Ishikawa (cell line): Measurements from ENCODE around the gene DGKK.

ENCODE experiments used
- CEBPB ChIP-seq: IDR thresholded peaks from 2 replicates; pipeline ENCODE4 v1.6.1; 2012
- CREB1 ChIP-seq: IDR thresholded peaks from 2 replicates; pipeline ENCODE4 v1.6.1; 2012; ENCODE audit warnings: low read depth
- EGR1 ChIP-seq: IDR thresholded peaks from 2 replicates; pipeline ENCODE4 v1.6.1; 2012
- EP300 ChIP-seq: IDR thresholded peaks from 2 replicates; pipeline ENCODE4 v1.6.1; 2012; ENCODE audit warnings: borderline replicate concordance
- FOXM1 ChIP-seq: IDR thresholded peaks from 2 replicates; pipeline ENCODE4 v1.6.1; 2012; ENCODE audit warnings: low read depth, borderline replicate concordance
- NFIC ChIP-seq: IDR thresholded peaks from 2 replicates; pipeline ENCODE4 v1.6.1; 2012
- RAD21 ChIP-seq: IDR thresholded peaks from 2 replicates; pipeline ENCODE4 v1.6.1; 2012; ENCODE audit warnings: low read depth
- TAF1 ChIP-seq: IDR thresholded peaks from 2 replicates; pipeline ENCODE4 v1.6.1; 2012; ENCODE audit warnings: low read depth, mild to moderate bottlenecking
- TCF12 ChIP-seq: IDR thresholded peaks from 2 replicates; pipeline ENCODE4 v1.6.1; 2012; ENCODE audit warnings: low read depth
- TEAD4 ChIP-seq: IDR thresholded peaks from 2 replicates; pipeline ENCODE4 v1.6.1; 2012
- YY1 ChIP-seq: IDR thresholded peaks from 2 replicates; pipeline ENCODE4 v1.6.1; 2012; ENCODE audit warnings: low read depth
- ZBTB7A ChIP-seq: IDR thresholded peaks from 2 replicates; pipeline ENCODE4 v1.6.1; 2012; ENCODE audit warnings: low read depth
- TF ChIP-seq, protein P1 (sequence below): IDR thresholded peaks from 2 replicates; pipeline ENCODE4 v1.6.1; 2012
- TF ChIP-seq, protein P2 (sequence below): IDR thresholded peaks from 2 replicates; pipeline ENCODE4 v1.6.1; 2012
- TF ChIP-seq, protein P3 (sequence below): IDR thresholded peaks from 2 replicates; pipeline ENCODE4 v1.6.1; 2012; ENCODE audit warnings: low read depth, mild to moderate bottlenecking

Gene DGKK, protein sequence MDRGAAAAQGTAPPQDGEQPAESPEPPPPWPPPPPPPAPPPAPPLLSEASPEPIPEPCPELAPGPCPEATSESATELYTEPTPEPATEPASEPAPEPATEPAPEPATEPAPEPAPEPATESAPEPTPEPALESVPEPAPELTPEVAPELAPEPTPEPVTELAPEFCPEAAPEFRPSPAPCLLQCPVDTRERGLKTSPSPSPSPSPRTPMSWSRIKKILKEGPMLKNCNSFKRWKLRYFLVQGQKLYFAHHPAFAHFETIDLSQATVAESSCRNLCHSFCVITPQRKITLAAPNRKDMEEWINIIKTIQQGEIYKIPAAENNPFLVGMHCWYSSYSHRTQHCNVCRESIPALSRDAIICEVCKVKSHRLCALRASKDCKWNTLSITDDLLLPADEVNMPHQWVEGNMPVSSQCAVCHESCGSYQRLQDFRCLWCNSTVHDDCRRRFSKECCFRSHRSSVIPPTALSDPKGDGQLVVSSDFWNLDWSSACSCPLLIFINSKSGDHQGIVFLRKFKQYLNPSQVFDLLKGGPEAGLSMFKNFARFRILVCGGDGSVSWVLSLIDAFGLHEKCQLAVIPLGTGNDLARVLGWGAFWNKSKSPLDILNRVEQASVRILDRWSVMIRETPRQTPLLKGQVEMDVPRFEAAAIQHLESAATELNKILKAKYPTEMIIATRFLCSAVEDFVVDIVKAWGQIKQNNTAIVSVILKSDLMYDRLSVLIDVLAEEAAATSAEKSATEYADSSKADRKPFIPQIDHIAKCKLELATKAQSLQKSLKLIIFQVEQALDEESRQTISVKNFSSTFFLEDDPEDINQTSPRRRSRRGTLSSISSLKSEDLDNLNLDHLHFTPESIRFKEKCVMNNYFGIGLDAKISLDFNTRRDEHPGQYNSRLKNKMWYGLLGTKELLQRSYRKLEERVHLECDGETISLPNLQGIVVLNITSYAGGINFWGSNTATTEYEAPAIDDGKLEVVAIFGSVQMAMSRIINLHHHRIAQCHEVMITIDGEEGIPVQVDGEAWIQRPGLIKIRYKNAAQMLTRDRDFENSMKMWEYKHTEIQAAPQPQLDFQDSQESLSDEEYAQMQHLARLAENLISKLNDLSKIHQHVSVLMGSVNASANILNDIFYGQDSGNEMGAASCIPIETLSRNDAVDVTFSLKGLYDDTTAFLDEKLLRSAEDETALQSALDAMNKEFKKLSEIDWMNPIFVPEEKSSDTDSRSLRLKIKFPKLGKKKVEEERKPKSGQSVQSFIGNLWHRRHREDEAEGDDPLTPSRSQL

DNA sequence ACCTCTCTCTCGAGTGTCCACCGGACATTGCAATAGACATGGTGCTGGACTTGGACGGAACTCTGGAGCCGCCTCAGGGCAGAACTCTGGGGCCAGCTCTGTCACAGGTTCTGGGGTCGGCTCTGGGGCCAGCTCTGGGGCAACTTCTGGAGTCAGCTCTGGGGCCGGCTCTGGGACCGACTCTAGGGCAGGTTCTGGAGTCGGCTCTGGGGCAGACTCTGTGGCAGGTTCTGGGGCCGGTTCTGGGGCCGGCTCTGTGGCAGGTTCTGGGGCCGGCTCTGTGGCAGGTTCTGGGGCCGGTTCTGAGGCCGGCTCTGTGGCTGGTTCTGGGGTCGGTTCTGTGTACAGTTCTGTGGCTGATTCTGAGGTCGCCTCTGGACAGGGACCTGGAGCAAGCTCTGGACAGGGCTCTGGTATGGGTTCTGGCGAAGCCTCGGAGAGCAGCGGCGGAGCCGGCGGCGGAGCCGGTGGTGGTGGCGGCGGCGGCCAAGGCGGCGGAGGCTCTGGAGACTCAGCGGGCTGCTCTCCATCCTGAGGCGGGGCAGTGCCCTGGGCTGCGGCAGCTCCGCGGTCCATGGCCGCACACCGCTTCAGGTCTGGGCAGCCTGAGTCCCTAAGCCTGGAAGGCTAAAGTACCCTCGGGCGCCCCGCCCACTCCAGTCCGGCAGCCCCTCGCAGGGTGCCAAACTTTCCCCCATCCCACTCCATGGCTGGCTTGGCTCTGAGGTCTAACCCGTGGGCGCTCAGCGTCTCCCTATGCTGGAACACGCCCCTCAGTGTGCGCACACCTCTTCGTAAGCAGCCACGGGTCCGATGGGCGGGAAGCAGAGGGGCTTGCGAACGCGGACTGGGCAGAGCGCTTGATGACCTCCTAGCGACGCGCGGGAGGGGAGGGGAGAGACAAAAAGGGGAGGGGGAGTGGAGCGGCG is at the start of gene DGKK:
TSS of gene DGKK (minus strand) at position 723 of the 929 bp plus-strand sequence. CDS start at position 576, 147 bp downstream.
- TF ChIP-seq TAF1 (no peak), YY1 (no peak), FOXM1 (no peak)
- TF ChIP-seq, protein P1, sequence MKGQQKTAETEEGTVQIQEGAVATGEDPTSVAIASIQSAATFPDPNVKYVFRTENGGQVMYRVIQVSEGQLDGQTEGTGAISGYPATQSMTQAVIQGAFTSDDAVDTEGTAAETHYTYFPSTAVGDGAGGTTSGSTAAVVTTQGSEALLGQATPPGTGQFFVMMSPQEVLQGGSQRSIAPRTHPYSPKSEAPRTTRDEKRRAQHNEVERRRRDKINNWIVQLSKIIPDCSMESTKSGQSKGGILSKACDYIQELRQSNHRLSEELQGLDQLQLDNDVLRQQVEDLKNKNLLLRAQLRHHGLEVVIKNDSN, result no peak

DNA sequence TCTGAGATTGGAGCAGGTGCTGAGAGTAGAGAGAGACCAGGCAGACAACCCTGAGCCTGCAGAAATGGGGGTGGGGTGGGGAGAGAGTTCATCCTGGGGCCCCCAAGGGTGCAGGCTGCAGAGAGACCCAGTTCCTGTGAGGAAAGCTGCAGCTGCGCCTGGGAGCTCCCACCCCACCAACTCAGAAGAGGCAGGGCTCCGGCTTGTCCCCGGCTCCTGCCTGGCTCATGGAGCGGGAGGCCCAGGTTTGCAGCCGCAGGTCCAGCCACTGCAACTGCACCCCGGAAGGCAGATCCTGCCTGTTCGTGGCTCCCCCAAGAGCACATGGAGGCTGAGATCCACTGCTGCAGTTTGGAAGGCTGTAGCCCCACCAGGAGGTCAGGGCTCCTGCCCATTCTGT is 44.2 kb upstream of the DGKK start:
- TF ChIP-seq TEAD4 (no peak), TAF1 (no peak), CREB1 (no peak), RAD21 (no peak), TCF12 (no peak), EP300 (no peak), YY1 (no peak), FOXM1 (no peak), ZBTB7A (no peak), EGR1 (no peak), CEBPB (no peak), NFIC (no peak)
- TF ChIP-seq, protein P1, result no peak
- TF ChIP-seq, protein P2, sequence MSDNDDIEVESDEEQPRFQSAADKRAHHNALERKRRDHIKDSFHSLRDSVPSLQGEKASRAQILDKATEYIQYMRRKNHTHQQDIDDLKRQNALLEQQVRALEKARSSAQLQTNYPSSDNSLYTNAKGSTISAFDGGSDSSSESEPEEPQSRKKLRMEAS, result no peak
- TF ChIP-seq, protein P3, sequence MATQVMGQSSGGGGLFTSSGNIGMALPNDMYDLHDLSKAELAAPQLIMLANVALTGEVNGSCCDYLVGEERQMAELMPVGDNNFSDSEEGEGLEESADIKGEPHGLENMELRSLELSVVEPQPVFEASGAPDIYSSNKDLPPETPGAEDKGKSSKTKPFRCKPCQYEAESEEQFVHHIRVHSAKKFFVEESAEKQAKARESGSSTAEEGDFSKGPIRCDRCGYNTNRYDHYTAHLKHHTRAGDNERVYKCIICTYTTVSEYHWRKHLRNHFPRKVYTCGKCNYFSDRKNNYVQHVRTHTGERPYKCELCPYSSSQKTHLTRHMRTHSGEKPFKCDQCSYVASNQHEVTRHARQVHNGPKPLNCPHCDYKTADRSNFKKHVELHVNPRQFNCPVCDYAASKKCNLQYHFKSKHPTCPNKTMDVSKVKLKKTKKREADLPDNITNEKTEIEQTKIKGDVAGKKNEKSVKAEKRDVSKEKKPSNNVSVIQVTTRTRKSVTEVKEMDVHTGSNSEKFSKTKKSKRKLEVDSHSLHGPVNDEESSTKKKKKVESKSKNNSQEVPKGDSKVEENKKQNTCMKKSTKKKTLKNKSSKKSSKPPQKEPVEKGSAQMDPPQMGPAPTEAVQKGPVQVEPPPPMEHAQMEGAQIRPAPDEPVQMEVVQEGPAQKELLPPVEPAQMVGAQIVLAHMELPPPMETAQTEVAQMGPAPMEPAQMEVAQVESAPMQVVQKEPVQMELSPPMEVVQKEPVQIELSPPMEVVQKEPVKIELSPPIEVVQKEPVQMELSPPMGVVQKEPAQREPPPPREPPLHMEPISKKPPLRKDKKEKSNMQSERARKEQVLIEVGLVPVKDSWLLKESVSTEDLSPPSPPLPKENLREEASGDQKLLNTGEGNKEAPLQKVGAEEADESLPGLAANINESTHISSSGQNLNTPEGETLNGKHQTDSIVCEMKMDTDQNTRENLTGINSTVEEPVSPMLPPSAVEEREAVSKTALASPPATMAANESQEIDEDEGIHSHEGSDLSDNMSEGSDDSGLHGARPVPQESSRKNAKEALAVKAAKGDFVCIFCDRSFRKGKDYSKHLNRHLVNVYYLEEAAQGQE, result no peak

DNA sequence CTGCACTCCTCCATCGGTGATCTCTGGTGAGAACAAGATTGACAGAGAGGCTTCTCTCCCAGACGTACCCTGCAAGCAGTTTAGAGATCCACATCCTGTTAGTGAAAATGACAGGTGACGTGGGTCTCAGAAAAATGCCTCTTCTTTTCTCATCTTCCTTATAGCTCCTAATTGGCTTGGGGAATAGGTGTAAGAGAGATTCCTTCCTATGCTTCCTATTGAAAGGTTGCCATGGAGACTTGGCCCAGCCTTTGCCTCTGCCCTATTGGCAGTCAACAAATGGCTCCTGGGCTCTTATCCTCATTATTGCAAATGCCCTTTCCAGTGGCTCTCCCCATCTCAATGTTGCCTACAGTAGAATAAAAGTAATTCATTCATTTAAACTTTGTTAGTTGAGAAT is 26.5 kb upstream of the DGKK start:
- TF ChIP-seq EP300 (no peak), YY1 (no peak), CEBPB (no peak), RAD21 (no peak)

DNA sequence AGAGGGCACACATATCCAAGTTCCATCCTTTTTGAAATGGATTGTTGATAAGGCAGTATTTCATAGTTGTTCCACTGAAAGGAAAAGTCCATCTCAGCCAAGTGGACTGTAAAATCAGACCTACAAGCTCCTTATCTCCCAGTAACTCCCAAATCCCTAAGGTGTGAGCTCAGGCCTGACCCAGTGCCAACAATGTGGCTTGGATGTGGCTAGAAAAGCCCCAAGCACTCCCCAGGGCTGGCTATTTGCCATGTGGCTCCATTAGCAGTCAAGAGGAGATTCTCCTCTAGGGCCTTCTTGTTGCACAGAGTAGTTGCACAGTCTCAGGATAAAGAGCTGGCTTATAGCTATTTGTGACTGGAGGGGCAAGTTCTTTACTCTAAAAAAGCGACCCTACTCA is 25.0 kb upstream of the DGKK start:
- no peak for TF ChIP-seq FOXM1
- no peak for TF ChIP-seq YY1
- no peak for TF ChIP-seq TCF12
- no peak for TF ChIP-seq CEBPB
- no peak for TF ChIP-seq TEAD4
- TF ChIP-seq, protein P3, result no peak
- no peak for TF ChIP-seq NFIC
- TF ChIP-seq RAD21, result no peak
- TF ChIP-seq EP300, result no peak
- TF ChIP-seq TAF1, result no peak
- TF ChIP-seq, protein P2, result no peak
- TF ChIP-seq CREB1, result no peak
- TF ChIP-seq EGR1, result no peak
- no peak for TF ChIP-seq ZBTB7A
- TF ChIP-seq, protein P1, result no peak
